GM19239 (cell line): ENCODE measurements around the gene LURAP1L.

Experiments
- DNase-seq: peaks from one replicate; pipeline ENCODE4 v3.0.0; 2011; ENCODE audit warnings: low spot score; ENCODE audit not compliant: insufficient read length
- FAIRE-seq: peaks from 2 replicates; lab custom pipeline; 2011; peaks lifted over from hg19 to GRCh38; lab: Jason Lieb, UNC

LURAP1L gene, protein sequence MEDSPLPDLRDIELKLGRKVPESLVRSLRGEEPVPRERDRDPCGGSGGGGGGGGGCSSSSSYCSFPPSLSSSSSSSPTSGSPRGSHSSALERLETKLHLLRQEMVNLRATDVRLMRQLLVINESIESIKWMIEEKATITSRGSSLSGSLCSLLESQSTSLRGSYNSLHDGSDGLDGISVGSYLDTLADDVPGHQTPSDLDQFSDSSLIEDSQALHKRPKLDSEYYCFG

DNA sequence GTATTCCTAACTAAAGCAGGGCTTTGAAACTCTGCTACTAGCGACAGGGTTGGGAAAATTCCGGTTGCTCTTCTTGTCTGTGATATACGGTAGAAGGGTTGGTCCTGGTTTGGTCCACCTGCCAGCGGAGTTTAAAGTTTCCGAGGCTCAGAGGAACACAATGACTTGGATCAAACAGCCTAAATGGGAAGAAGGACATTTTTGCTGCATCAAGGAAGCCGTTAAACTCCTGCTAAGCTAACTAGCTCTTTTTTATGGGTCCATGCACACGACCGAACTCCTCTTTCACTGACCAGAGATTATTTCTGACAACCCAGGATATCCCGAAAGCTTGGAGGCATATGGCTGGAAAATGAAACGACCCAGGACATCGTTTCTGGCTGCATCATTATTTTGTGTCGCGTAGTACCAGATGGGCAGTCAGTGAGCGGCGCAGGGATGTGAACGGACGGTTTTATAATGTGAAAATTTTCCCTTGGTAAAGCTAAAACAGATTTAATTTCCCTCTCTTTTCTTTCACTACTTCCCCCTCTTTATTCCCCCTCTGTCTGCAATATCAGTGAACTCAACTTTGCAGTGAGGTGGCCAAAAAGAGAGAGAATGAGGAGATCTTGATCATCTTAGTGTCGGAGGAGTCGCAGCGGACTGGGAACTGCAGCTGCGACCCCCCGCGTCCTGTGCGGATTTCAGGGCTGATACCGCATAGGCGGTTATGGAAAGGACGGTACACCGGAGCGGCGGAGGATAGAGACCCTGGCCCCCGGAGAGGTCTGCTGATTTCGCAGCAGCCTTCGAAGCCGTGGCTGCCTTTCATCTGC is at the start of gene LURAP1L:
Gene LURAP1L, plus strand, starts transcription at position 160 of the 818 bp plus-strand sequence. CDS start 696 bp downstream, outside the sequence.
- no peak for FAIRE-seq
- no peak for DNase-seq

DNA sequence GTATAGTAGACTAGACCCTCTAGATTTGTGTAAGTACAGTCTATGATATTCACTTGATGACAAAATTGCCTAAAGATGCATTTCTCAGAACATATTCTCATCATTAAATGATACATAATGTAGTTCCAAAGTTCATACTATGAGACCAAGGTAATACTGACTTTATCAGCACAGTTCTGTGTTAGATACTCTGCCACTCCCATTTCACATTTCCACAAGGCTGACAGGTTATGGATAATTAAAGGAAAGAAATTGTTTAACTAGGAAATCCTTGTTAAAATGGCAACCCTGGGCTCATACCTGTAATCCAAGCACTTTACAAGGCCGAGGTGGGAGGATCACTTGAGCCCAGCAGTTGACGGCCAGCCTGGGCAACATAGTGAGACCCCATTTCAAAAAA is 48.0 kb upstream of the LURAP1L start:
- no peak for DNase-seq
- FAIRE-seq: no peak

- FAIRE-seq (no peak), DNase-seq (no peak)
Measured at GRCh38 chr9:12730198-12730597, 44.6 kb upstream of the LURAP1L start.

GRCh38 chr9:12730927-12731326 is 43.9 kb upstream of the LURAP1L start:
- no peak for FAIRE-seq

DNA sequence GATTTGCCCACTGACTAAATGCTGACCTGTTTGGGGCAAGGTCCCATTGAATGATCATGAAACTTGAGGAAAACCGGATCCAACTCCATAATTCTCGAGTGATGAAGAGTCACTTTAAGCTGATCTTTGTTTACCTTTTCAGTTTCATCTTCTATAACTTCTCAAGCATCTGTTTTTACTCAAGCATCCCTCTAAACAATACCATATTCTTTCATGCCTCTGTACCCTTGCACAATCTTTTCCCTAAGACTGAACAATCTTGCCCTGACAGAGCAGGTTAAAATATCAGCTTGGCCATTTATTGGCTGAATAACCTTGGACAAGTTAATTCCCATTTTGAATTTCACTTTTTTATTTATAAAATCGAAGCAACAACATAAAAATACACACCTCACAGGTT is 41.8 kb upstream of the LURAP1L start:
- DNase-seq (no peak), FAIRE-seq (no peak)

More at GRCh38 chr9:12730927-12731326, 43.9 kb upstream of the LURAP1L start:
- no peak for DNase-seq

- no peak for DNase-seq
- no peak for FAIRE-seq
Measured at GRCh38 chr9:12735665-12736064, 39.2 kb upstream of the LURAP1L start.

DNA sequence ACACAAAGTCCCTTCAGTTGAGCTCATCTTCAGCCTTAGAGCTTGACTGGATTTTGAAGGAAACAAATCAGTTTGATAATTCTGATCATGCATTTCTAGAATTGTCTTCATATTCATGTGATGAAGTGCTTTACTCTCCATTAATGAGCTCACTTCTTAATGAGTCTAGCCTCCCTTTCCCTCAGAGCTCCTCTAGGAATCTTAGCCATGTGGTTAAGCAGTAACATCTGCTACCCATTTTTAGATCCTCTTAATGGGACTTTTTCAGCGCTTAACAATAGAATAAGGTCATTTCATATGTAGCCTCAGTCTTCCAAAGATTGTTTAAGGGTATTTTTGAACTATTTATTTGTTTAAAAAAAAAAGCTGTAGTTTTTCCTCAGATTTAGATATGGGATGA is 36.9 kb upstream of the LURAP1L start:
- DNase-seq (no peak), FAIRE-seq (no peak)

DNA sequence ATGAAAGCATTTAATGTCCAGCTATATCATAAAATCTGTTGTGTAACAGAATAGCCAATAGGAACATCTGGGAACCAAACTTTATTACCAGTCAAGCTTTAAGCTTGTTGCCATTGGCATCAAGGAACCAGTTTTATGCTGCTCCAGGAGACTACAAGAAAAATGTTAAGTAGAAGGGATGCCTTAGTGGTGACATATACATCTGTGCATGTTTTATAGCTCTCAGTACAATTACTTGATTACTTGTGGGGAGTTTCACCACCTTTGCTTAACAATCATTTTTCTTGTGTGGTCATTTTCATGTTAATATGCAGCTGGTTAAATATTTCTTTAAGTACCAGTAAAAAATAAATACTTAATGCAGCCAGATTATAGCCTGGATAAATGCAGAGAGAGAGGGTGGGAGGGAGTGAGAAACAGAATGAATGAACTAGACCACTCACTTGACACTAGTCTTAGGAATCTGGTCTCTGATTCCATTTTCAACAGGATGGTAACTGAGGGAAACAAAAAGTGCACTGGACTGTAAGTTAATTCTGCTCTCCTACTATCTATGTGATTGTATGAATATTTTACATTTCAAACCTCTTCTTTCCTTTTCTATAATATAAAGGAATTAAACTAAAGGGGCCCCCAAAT is 35.7 kb upstream of the LURAP1L start:
- no peak for FAIRE-seq
- no peak for DNase-seq

GRCh38 chr9:12740845-12741244 is 34.0 kb upstream of the LURAP1L start:
- FAIRE-seq (no peak), DNase-seq (no peak)

DNA sequence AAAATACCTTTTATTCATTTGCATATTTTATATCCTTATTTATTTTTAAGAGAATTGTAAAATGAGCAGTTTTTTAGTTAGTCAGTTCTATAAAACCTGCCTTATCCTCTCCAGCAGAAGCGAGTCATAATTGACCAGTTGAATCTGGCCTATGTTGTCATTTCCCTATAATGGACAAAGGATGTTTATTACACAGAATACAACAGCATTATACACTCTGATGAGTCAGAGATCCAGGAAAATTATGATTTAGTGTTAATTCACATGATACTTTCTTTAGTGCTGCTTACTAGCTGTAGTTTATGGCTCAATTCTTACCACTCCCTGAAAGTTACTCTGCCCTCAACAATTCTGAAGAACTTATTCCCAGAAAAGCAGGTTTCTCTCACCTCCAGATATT is 26.8 kb upstream of the LURAP1L start:
- no peak for FAIRE-seq
- DNase-seq: no peak

DNA sequence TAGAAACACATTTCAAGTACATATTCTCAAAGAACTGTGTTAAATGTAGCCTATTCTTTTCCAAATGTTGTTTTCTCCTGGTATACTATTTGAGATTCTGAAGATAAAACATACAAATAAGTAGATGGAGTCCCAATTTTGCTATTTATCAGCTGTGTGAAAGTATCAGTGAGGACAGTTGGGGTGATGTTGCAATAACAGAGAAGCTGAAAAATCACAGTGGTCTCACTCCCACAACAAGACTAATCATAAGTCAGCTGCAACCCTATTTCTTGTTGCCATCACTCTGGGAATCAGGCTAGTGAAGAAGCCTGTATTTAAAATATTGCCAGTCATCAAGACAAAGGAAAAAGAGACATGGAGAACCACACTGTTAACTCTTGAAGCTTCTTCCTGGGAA is 25.9 kb upstream of the LURAP1L start:
- no peak for DNase-seq
- no peak for FAIRE-seq

DNA sequence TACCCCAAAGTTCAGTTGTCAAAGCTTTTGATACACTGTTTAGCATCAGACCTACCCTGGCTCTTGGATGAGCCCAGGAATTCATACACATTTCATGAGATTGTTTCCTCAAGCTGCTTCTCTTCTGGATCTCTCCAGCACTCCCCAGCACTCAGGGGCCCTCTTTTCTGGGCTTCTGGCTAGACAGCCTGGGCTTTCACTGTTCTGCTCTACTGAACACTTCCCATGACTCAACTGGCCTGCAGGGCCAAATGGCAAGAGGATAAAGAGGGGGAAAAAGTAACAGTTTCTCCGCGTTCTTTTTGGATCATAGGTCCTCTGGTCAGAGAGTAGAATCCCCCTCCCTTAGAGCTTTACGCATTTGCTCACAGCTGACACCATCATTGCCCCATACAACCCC is 20.9 kb upstream of the LURAP1L start:
- no peak for DNase-seq
- no peak for FAIRE-seq

GRCh38 chr9:12759761-12760160 is 15.1 kb upstream of the LURAP1L start:
- DNase-seq: no peak
- no peak for FAIRE-seq

DNA sequence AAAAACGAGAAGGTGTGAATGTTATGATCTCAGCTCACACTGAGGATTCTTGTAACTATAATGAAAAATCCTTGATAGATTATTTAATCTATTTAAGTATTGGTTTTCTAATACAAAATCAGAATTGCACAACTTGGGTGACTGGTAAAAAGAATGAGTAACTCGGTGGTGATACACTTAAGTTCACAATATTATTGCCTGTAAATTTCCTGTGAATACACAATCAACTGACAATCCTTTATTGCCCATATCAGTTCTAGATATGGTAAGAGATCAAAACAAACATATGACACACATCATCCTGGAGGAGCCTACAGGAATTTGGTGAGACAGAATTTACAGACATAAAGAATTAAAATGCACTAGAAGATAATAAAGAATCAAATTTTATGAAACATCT is 14.1 kb upstream of the LURAP1L start:
- FAIRE-seq: no peak
- DNase-seq: no peak

DNA sequence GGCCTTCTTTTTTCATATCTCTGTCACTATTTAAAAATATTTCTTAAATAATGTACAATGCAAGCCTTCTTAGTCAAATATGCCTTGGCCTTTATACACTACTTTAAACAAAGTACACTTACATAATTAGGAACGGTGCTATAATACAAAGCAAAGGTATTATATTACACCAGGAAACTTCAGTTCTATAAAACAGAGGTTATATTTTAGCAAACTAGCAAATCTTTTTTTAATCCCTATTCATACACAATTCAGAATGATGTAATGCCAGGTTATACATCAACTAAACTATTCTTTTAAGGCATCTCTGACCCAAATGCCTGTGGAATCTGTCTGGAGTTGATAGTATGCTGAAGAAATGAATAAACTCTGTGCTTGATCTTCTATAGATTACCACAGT is 10.7 kb upstream of the LURAP1L start:
- FAIRE-seq (no peak), DNase-seq (no peak)

GRCh38 chr9:12765088-12765798 is 9.6 kb upstream of the LURAP1L start:
- DNase-seq (no peak), FAIRE-seq (no peak)

GRCh38 chr9:12766357-12766756 is 8.5 kb upstream of the LURAP1L start:
- no peak for DNase-seq

GRCh38 chr9:12770261-12770660 is 4.6 kb upstream of the LURAP1L start:
- FAIRE-seq: no peak
- DNase-seq: no peak

More at GRCh38 chr9:12766357-12766756, 8.5 kb upstream of the LURAP1L start:
- FAIRE-seq: no peak

GRCh38 chr9:12771891-12772290 is 2.9 kb upstream of the LURAP1L start:
- FAIRE-seq: no peak

GRCh38 chr9:12773562-12773961 is 1.3 kb upstream of the LURAP1L start:
- no peak for FAIRE-seq

More at GRCh38 chr9:12771891-12772290, 2.9 kb upstream of the LURAP1L start:
- no peak for DNase-seq

More at GRCh38 chr9:12773562-12773961, 1.3 kb upstream of the LURAP1L start:
- DNase-seq: no peak
